Effector CD8-positive, alpha-beta T cell (primary cell): Measurements from ENCODE around the gene FARP2.

Source experiments
- DNase-seq: peaks from one replicate; lab custom pipeline; 2025; lab: John Stamatoyannopoulos, UW

The FARP2 gene

DNA sequence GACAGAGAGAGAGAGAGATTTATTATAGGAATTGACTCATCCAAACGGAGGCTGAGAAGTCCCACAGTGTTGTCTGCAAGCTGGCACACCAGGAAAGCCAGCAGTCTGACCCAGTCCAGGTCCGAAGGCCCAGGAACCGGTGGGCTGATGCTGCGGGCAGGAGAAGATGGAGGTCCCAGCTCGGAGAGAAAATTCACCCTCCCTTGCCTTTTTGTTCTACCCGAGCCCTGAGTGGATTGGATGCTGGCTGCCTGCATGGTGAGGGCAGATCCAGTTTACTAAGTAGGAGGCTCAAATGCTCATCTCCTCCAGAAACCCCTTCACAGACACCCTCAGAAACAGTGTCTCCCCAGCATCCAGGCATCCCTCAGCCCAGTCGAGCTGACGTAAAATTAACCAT lies 174.5 kb downstream of the FARP2 start:
- DNase-seq: no peak

DNA sequence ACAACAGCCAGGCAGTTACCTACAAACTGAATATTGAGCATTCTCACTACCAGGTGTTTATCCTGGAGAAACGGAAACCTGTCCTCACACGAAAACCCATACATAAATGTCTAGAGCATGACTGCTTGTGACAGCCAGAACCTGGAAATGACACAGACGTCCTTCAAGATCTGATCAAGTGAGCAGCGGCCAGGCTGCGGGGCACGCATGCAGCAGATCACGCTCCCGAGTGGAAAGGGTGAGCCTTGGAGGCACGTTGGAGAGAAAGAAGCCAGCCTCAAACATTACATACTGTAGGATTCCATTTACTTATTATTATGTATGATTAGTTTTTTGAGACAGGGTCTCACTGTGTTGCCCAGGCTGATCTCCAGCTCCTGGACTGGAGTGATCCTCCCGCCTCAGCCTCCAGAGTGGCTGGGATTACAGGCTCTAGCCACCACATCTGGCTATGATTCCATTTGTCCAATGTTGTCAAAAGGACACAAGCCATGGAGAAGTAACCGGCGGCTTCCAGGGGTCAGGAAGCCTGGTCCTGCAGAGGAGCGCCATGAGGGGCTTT lies 175.2 kb downstream of the FARP2 start:
- no peak for DNase-seq

DNA sequence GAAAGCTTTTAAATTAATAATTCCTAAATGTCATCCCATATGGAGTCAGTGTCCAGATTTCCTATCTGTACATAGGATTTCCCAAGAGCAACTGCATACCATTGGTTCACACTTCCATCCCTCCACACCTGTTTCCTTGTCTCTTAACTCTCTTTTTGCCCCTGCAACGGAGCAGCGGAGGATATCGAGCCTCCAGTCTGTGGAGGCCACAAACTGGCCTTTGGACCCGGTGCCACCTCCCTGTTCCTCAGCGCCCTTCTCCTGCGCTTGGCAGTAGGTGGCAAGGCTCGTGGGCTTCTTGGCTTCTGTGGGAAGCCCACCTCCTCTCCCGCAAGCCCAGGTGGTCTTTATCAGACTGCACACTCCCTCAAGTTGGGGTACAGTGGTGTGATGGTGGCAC lies 176.1 kb downstream of the FARP2 start:
- no peak for DNase-seq

- DNase-seq: no peak
These were observed 176.9 kb downstream of the FARP2 start for GRCh38 chr2:241532733-241533601.

DNA sequence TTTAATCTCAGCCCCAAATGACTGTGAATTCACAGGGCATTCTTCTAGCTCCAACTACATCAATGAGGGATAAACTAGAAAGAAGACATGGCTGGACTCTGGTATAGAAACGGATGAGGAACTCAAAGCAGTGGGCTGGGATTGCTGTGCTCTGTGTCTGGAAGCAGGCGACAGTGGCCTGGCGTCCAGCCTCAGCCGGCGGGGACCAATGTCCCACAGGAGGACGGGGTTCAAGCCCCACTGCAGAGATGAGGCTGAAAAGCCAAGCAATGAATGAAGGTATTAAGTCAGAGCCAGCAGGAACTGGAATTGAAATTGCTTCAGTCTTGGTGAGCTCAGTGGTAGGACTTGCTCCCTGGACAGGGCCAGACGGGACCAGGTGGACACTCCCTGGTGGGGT lies 178.2 kb downstream of the FARP2 start:
- no peak for DNase-seq

- no peak for DNase-seq
These were observed 178.8 kb downstream of the FARP2 start for GRCh38 chr2:241534701-241535375.

- no peak for DNase-seq
These were observed 180.0 kb downstream of the FARP2 start for GRCh38 chr2:241535871-241536655.

- no peak for DNase-seq
These were observed 182.9 kb downstream of the FARP2 start for GRCh38 chr2:241538838-241539615.

DNA sequence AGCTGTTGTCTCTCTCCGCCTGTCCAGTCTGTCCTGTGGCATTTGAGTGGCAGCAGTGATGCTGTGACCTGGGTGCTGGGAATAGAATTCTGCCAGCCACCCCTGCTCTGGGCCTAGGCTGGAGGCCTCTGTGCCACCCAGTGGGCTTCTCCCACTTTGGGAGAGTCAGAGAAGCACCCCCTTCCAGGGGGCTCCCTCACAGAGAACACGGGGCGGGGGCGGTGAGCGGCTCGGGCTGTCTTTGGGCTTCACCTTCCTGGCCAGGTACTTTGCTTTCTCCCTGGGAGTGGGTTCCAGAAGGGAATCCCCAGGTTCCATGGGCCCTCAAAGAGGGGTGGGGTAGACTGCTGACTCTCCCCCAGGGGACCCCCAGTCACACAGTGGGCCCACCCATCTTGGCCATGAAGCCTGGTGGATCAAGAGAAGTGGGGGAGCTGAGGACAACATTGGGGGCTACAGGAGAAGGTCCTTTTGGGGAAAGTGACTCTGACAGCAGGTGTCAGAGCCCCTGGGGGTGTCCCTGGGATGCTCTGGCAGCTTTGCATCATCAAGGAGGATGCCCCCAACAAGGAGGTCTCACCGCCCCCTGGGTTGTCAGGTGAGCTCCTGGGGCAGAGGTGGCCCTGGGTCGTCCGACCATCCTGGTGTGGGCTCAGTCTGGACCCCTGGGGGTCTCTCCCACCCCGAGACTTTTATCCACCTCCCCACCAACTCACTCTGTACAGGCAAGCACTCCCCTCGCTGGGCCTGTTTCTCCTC lies 183.7 kb downstream of the FARP2 start:
- no peak for DNase-seq

DNA sequence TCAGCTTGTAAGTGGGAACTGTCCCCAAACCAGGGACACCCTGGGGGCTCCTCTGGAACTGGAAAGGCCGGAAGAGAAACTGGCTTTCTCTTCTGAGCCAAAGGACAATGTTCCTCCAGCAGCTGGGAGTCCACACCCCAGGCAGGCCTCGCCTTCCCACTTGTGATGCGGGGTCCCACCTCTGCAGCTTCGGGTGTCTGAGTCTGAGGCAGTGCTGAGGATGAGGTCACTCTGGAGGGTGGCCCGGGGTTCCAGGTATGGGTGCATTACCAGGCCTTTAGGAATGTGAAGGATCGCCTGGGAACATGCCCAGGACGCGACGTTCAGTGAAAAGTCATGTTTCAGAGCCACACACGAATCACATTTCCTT lies 184.3 kb downstream of the FARP2 start:
- DNase-seq: no peak

- peak; percentile 58 for DNase-seq
These were observed 184.9 kb downstream of the FARP2 start for GRCh38 chr2:241540771-241541561.

GRCh38 chr2:241541564-241542277 lies 185.6 kb downstream of the FARP2 start:
- no peak for DNase-seq

- DNase-seq: no peak
These were observed 186.2 kb downstream of the FARP2 start for GRCh38 chr2:241542278-241542605.
